Measurements from ENCODE around the gene TXNRD2. TPM values are rescaled to one million over a fixed set of nuclear protein-coding genes. Genes with fewer than 3 reads are reported as not detected.
"Not testable (repeated sequence)": the region's sequence is repeated elsewhere in the genome, so short reads cannot be mapped to it uniquely, and the experiment has no call there.

The TXNRD2 gene
- total RNA-seq, 1 experiment from 2014 or later, result 22.9 TPM

DNA sequence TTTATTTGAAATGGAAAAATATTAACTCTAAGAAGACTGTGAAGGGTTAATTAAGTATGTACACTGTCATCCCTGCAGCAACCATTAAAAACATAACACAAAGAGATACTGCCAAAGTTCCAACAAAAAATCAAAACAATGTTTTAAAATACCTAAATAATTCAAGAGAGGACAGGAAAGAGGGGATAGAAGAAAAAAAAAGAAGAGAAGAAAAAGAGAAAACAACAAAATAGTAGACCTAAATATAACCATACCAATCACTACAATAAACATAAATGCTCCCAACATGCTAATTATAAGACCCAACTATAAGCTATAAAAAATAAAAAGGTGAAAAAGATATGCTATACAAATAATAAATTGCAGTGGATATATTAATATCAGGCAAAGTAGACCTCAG is 107.0 kb downstream of the TXNRD2 start:
- Histone ChIP-seq H2BK5ac (ENCODE audit: insufficient read length, low read length) (no peak overlapping the region), H2AFZ (ENCODE audit: low read length) (no peak overlapping the region), H3K27me3 (ENCODE audit: insufficient read depth, low read length) (no peaks in the 10 kb centered on the region), H4K20me1 (ENCODE audit: control insufficient read depth, insufficient read depth, insufficient read length) (no peaks in the 10 kb centered on the region), H3T11ph (ENCODE audit: low read length) (no peak overlapping the region), H3K9me3 (ENCODE audit: control insufficient read depth, low read depth, low read length) (no peaks in the 10 kb centered on the region), H3K27ac (ENCODE audit: insufficient read length, low read depth, low read length) (no peak overlapping the region), H3K4me2 (ENCODE audit: insufficient read depth, insufficient read length, low read length) (no peak overlapping the region), H4K91ac (ENCODE audit: insufficient read length, low read depth, low read length) (no peak overlapping the region), H2AK5ac (ENCODE audit: insufficient read length, low read length) (no peak overlapping the region), H4K8ac (replicated peaks; ENCODE audit: insufficient read length, low read depth, low read length) (no peak overlapping the region), H3K56ac (ENCODE audit: insufficient read length, low read depth, low read length) (no peak overlapping the region), H2BK20ac (ENCODE audit: low read depth, low read length, poor library complexity, severe bottlenecking) (no peak overlapping the region), H2BK120ac (ENCODE audit: low read depth, low read length, poor library complexity, severe bottlenecking) (no peak overlapping the region), H3K23ac (ENCODE audit: insufficient read length, low read depth, low read length) (no peak overlapping the region), H3K14ac (ENCODE audit: insufficient read depth, low read length) (no peak overlapping the region), H2BK15ac (ENCODE audit: low read depth, low read length) (no peak overlapping the region), H3K23me2 (ENCODE audit: insufficient read length, low read depth, low read length, poor library complexity, severe bottlenecking) (no peaks in the 10 kb centered on the region), H3K18ac (ENCODE audit: insufficient read length, low read depth, low read length) (no peak overlapping the region), H3K79me1 (ENCODE audit: insufficient read depth, low read depth, low read length, poor library complexity, severe bottlenecking) (no peaks in the 10 kb centered on the region), H2BK12ac (ENCODE audit: insufficient read length, low read depth, low read length) (no peak overlapping the region), H3K79me2 (ENCODE audit: insufficient read depth, low read length) (no peaks in the 10 kb centered on the region), H3K4ac (ENCODE audit: low read depth, low read length) (no peak overlapping the region), H3K4me1 (ENCODE audit: insufficient read depth, low read length) (no peaks in the 10 kb centered on the region), H3K9ac (ENCODE audit: extremely low read depth, insufficient read length, low read length) (no peak overlapping the region), H4K5ac (ENCODE audit: insufficient read length, low read depth, low read length) (no peak overlapping the region)
- Mint-ChIP-seq H3K4me3 (no peak overlapping the region), H3K4me1 (no peaks in the 10 kb centered on the region), H3K36me3 (ENCODE audit: insufficient read depth in 1 of 3, low read depth in 3 of 3) (no peaks in the 10 kb centered on the region), H3K27ac (no peak overlapping the region), H3K9me3 (no peaks in the 10 kb centered on the region), H3K27me3 (ENCODE audit: low read depth) (no peaks in the 10 kb centered on the region)
- no peak for DNase-seq
- TF ChIP-seq, protein P1, sequence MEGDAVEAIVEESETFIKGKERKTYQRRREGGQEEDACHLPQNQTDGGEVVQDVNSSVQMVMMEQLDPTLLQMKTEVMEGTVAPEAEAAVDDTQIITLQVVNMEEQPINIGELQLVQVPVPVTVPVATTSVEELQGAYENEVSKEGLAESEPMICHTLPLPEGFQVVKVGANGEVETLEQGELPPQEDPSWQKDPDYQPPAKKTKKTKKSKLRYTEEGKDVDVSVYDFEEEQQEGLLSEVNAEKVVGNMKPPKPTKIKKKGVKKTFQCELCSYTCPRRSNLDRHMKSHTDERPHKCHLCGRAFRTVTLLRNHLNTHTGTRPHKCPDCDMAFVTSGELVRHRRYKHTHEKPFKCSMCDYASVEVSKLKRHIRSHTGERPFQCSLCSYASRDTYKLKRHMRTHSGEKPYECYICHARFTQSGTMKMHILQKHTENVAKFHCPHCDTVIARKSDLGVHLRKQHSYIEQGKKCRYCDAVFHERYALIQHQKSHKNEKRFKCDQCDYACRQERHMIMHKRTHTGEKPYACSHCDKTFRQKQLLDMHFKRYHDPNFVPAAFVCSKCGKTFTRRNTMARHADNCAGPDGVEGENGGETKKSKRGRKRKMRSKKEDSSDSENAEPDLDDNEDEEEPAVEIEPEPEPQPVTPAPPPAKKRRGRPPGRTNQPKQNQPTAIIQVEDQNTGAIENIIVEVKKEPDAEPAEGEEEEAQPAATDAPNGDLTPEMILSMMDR (conservative IDR thresholded peaks at IDR 0.05), result no peak

DNA sequence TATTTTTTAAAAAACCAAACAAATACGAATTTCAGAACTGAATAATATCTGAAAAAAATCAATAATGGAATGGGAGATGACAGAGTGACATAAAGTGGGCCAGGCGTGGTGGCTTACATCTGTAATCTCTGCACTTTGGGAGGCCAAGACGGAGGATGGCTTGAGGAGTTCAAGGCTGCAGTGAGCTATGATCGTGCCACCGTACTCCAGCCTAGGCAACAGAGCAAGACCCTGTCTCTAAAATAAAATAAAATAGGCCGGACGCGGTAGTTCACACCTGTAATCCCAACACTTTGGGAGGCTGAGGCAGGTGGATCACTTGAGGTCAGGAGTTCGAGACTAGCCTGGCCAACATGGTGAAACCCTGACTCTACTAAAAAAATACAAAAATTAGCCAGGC is 108.3 kb downstream of the TXNRD2 start:
- H3K27me3 Mint-ChIP-seq (ENCODE audit: low read depth); H2BK120ac ChIP-seq (ENCODE audit: low read depth, low read length, poor library complexity, severe bottlenecking); H2BK20ac ChIP-seq (ENCODE audit: low read depth, low read length, poor library complexity, severe bottlenecking); H3K79me1 ChIP-seq (ENCODE audit: insufficient read depth, low read depth, low read length, poor library complexity, severe bottlenecking); H2BK12ac ChIP-seq (ENCODE audit: insufficient read length, low read depth, low read length); H4K5ac ChIP-seq (ENCODE audit: insufficient read length, low read depth, low read length); H3K9me3 Mint-ChIP-seq; H2AK5ac ChIP-seq (ENCODE audit: insufficient read length, low read length); H3K27ac ChIP-seq (ENCODE audit: insufficient read length, low read depth, low read length); H3K23ac ChIP-seq (ENCODE audit: insufficient read length, low read depth, low read length); H3K27me3 ChIP-seq (ENCODE audit: insufficient read depth, low read length); H3K4me2 ChIP-seq (ENCODE audit: insufficient read depth, insufficient read length, low read length); H3K9ac ChIP-seq (ENCODE audit: extremely low read depth, insufficient read length, low read length); H3T11ph ChIP-seq (ENCODE audit: low read length); H4K91ac ChIP-seq (ENCODE audit: insufficient read length, low read depth, low read length); H3K79me2 ChIP-seq (ENCODE audit: insufficient read depth, low read length); H3K18ac ChIP-seq (ENCODE audit: insufficient read length, low read depth, low read length); DNase-seq; H2BK5ac ChIP-seq (ENCODE audit: insufficient read length, low read length); H3K9me3 ChIP-seq (ENCODE audit: control insufficient read depth, low read depth, low read length); H3K14ac ChIP-seq (ENCODE audit: insufficient read depth, low read length); H4K20me1 ChIP-seq (ENCODE audit: control insufficient read depth, insufficient read depth, insufficient read length); H3K4me3 Mint-ChIP-seq; H3K4me1 Mint-ChIP-seq; H3K36me3 Mint-ChIP-seq (ENCODE audit: insufficient read depth in 1 of 3, low read depth in 3 of 3); H3K4me1 ChIP-seq (ENCODE audit: insufficient read depth, low read length); H4K8ac ChIP-seq (replicated peaks; ENCODE audit: insufficient read length, low read depth, low read length); H2BK15ac ChIP-seq (ENCODE audit: low read depth, low read length); H3K56ac ChIP-seq (ENCODE audit: insufficient read length, low read depth, low read length); H2AFZ ChIP-seq (ENCODE audit: low read length); H3K23me2 ChIP-seq (ENCODE audit: insufficient read length, low read depth, low read length, poor library complexity, severe bottlenecking); H3K27ac Mint-ChIP-seq; H3K4ac ChIP-seq (ENCODE audit: low read depth, low read length): not testable (repeated sequence)
- no CpG with 5 or more reads among the region's 9 CpGs for WGBS (ENCODE audit: extremely low coverage, insufficient read length, low lambda C conversion rate)
